Cortex of kidney (tissue), 1 donor: Measurements from ENCODE around the gene FAM229A.

Source experiments
- DNase-seq: peaks from one replicate; lab custom pipeline; 2025; lab: John Stamatoyannopoulos, UW

The FAM229A gene

GRCh38 chr1:32346532-32347157 lies 15.6 kb downstream of the FAM229A start:
- DNase-seq = no peak

GRCh38 chr1:32345289-32345827 lies 16.9 kb downstream of the FAM229A start:
- DNase-seq = no peak

- no peak for DNase-seq
Observed at GRCh38 chr1:32342704-32343103, 19.6 kb downstream of the FAM229A start.

- no peak for DNase-seq
Observed at GRCh38 chr1:32341971-32342370, 20.3 kb downstream of the FAM229A start.

- no peak for DNase-seq
Observed at GRCh38 chr1:32341186-32341757, 21.0 kb downstream of the FAM229A start.

GRCh38 chr1:32339363-32339978 lies 22.8 kb downstream of the FAM229A start:
- DNase-seq = no peak

- no peak for DNase-seq
Observed at GRCh38 chr1:32338637-32339145, 23.6 kb downstream of the FAM229A start.

GRCh38 chr1:32337855-32338636 lies 24.2 kb downstream of the FAM229A start:
- DNase-seq = no peak

GRCh38 chr1:32336963-32337675 lies 25.2 kb downstream of the FAM229A start:
- no peak for DNase-seq

- DNase-seq = no peak
Observed at GRCh38 chr1:32336591-32336932, 25.7 kb downstream of the FAM229A start.

GRCh38 chr1:32335790-32336590 lies 26.3 kb downstream of the FAM229A start, which contains the start of gene MARCKSL1:
Gene MARCKSL1 (minus strand): TSS chr1:32336233. CDS start chr1:32336033, 200 bp downstream.
- no peak for DNase-seq

GRCh38 chr1:32335535-32335789 lies 26.8 kb downstream of the FAM229A start:
- DNase-seq = no peak

GRCh38 chr1:32334864-32335534 lies 27.3 kb downstream of the FAM229A start:
- no peak for DNase-seq

- no peak for DNase-seq
Observed at GRCh38 chr1:32334274-32334861, 27.9 kb downstream of the FAM229A start.

- no peak for DNase-seq
Observed at GRCh38 chr1:32333251-32333963, 28.9 kb downstream of the FAM229A start.

GRCh38 chr1:32332290-32333079 lies 29.8 kb downstream of the FAM229A start:
- no peak for DNase-seq

GRCh38 chr1:32331549-32331948 lies 30.7 kb downstream of the FAM229A start:
- DNase-seq = no peak

GRCh38 chr1:32330558-32331151 lies 31.6 kb downstream of the FAM229A start:
- no peak for DNase-seq
